IPS DF 6.9 (cell line): ENCODE results near the gene KIR2DL3.
"Not testable (repeated sequence)": the region's sequence is repeated elsewhere in the genome, so short reads cannot be mapped to it uniquely, and the experiment has no call there.

Source experiments
- DNase-seq: peaks from one replicate; pipeline ENCODE4 v3.0.0-alpha.2; 2013; ENCODE audit warnings: low read depth, low spot score
- H3K27ac ChIP-seq: one replicate; pipeline ENCODE4 v1.5.1; 2013; ENCODE audit warnings: low read length, control low read depth
- H3K27me3 ChIP-seq: 2 replicates; pipeline ENCODE4 v1.6.1; 2013; ENCODE audit warnings: mild to moderate bottlenecking, low read length; ENCODE audit not compliant: control insufficient read depth, insufficient read depth
- H3K36me3 ChIP-seq: 2 replicates; pipeline ENCODE4 v1.6.1; 2013; ENCODE audit warnings: low read length; ENCODE audit not compliant: control insufficient read depth, insufficient read depth
- H3K4me1 ChIP-seq: 2 replicates; pipeline ENCODE4 v1.6.1; 2013; ENCODE audit warnings: low read length; ENCODE audit not compliant: control insufficient read depth, insufficient read depth
- H3K4me3 ChIP-seq: 2 replicates; pipeline ENCODE4 v1.5.1; 2013; ENCODE audit warnings: mild to moderate bottlenecking, low read length
- H3K9me3 ChIP-seq: 2 replicates; pipeline ENCODE4 v1.6.1; 2013; ENCODE audit warnings: low read length, inconsistent platforms; ENCODE audit not compliant: control insufficient read depth, insufficient read depth
- WGBS: extraction: QIAGEN DNeasy Blood & Tissue Kit; methylation state at CpG from one replicate; pipeline ENCODE4 v1.1.7; 2013; ENCODE audit warnings: mixed read lengths, missing lambda C conversion rate; ENCODE audit not compliant: insufficient read length, insufficient coverage; 5-methylcytosine and 5-hydroxymethylcytosine counted together

The KIR2DL3 gene

DNA sequence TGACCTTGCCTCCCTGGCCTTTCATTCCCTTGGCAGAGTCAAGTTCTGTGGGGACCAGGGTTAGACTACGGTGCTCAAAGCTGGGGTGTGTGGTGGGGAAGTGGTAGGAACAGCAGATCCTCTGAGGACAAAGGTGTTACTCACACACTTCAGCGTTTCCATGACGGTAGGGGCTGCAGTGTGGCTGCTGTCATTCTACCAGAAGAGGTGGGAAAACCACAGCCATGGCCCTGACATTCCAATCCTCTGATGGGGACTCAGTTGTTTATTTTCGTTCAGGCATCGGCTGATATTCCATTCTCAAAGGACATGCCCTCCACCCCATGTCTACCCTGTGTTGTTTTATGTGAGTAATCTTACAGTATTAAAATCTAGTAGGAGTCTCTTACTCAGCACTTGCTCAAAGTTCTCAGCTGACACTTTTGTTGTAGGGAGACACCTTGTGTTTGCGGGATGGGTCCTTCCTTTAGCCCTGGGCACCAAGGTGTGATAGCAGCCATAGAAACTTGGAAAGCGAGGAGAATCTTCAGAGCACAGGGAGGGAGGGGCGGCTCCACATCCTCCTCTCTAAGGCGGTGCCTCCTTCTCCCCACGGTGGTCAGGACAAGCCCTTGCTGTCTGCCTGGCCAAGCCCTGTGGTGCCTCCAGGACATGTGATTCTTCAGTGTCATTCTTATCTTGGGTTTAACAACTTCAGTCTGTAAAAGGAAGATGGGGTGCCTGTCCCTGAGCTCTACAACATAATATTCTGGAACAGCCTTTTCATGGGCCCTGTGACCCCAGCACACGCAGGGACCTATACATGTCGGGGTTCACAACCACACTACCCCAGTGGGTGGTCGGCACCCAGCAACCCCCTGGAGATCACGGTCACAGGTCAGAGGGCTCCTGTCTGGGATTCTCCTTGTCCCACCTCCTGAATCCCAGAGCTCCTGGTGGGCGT, 33.0 kb downstream of the KIR2DL3 start:
- not testable (repeated sequence) for DNase-seq, H3K36me3 ChIP-seq, H3K4me1 ChIP-seq, H3K27ac ChIP-seq, H3K9me3 ChIP-seq, H3K4me3 ChIP-seq, H3K27me3 ChIP-seq
- WGBS: no CpG with 5 or more reads among the region's 15 CpGs

DNA sequence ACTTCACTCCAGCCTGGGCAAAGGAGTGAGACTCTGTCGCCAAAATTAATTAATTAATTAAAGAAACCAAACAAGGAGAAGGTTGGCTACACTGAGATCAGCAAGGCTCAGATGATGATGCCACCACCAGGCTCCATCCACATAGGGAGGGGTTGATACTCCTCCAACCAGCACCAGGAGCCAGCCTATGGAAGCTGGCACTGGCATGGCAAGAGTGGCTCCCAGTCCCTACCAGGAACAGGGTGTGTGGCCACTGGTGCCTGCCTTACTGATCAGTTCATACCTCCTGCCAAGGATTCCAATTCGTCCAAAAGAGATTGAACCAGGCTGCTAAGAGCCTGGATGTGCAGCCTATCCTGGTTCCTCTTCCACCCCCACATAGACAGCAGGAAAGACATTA, 34.4 kb downstream of the KIR2DL3 start:
- WGBS: no CpG with 5 or more reads among the region's 2 CpGs
- H3K9me3 ChIP-seq, H3K27me3 ChIP-seq, H3K27ac ChIP-seq, H3K36me3 ChIP-seq, H3K4me1 ChIP-seq, DNase-seq, H3K4me3 ChIP-seq: not testable (repeated sequence)

DNA sequence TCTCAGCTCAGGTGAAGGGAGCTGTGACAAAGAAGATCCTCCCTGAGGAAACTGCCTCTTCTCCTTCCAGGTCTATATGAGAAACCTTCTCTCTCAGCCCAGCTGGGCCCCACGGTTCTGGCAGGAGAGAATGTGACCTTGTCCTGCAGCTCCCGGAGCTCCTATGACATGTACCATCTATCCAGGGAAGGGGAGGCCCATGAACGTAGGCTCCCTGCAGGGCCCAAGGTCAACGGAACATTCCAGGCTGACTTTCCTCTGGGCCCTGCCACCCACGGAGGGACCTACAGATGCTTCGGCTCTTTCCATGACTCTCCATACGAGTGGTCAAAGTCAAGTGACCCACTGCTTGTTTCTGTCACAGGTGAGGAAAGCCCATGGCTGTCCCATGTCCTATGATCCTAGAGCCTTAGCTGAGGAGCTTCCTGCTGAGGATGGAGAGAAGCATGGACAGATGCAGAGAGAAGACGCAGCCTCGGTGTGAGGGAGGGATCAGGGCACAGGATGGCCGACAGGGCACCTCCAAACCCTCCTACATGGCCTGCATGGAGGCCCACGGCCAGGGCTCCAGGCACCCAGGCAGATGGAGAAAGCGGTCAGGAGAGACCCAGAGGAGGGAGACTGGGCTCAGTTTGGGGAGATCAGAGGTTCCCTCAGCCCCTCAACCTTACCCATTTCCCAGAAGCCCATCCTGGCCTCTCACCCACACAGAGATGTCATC, 36.9 kb downstream of the KIR2DL3 start:
- not testable (repeated sequence) for H3K4me3 ChIP-seq, DNase-seq, H3K4me1 ChIP-seq, H3K9me3 ChIP-seq, H3K27ac ChIP-seq, H3K27me3 ChIP-seq, H3K36me3 ChIP-seq
- WGBS: no CpG with 5 or more reads among the region's 12 CpGs

DNA sequence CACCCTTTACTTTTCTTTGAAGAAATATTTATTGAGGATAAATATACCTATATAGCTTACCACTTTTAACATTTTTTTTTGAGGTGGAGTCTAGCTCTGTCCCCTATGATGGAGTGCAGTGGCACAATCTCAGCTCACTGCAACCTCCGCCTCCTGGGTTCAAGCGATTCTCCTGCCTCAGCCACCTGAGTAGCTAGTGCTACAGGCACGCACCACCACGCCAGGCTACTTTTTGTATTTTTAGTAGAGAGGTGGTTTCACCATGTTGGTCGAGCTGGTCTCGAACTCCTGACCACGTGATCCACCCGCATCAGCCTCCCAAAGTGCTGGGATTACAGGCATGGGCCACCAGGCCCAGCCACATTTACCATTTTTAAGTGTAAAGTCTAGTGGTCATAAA, 37.5 kb downstream of the KIR2DL3 start:
- H3K36me3 ChIP-seq, H3K4me3 ChIP-seq, H3K27ac ChIP-seq, H3K4me1 ChIP-seq, DNase-seq, H3K27me3 ChIP-seq, H3K9me3 ChIP-seq: not testable (repeated sequence)
- no CpG with 5 or more reads among the region's 8 CpGs for WGBS

DNA sequence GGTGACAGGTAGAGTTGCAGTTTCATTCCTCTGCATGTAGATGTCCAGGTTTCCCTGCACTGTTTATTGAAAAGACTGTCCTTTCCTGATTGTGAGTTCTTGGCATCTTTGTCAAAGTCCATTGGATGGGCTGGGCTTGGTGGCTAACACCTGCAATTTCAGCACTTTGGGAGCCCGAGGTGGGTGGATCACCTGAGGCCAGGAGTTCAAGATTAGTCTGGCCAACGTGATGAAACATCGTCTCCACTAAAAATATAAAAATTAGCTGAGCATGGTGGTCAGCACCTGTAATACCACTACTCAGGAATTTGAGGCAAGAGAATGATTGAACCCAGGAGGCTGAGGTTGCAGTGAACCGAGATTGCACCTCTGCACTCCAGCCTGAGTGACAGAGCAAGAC, 39.5 kb downstream of the KIR2DL3 start:
- H3K4me3 ChIP-seq, H3K9me3 ChIP-seq, H3K4me1 ChIP-seq, H3K36me3 ChIP-seq, H3K27ac ChIP-seq, DNase-seq, H3K27me3 ChIP-seq: not testable (repeated sequence)
- WGBS: no CpG with 5 or more reads among the region's 4 CpGs

DNA sequence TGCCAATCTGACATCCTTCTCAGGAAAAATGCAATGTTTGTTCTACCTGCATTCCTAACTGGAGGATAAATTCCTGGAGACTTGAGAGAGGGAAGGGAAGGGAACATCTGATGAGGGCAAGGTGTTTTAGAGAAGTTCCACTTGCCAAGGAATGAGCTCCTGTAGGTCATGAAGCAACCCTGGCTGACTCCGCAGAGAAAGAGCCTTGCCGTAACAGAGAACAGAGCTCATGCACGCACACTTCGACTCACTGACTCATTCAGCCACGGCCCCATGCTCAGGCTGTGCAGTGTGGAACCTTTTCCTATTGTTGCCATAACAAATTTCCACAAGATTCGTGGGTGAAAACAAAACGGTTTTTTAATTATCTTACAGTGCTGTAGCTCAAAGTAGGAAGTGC, 40.6 kb downstream of the KIR2DL3 start:
- not testable (repeated sequence) for H3K36me3 ChIP-seq, H3K4me3 ChIP-seq, H3K27ac ChIP-seq, DNase-seq, H3K9me3 ChIP-seq, H3K27me3 ChIP-seq, H3K4me1 ChIP-seq
- no CpG with 5 or more reads among the region's 7 CpGs for WGBS

DNA sequence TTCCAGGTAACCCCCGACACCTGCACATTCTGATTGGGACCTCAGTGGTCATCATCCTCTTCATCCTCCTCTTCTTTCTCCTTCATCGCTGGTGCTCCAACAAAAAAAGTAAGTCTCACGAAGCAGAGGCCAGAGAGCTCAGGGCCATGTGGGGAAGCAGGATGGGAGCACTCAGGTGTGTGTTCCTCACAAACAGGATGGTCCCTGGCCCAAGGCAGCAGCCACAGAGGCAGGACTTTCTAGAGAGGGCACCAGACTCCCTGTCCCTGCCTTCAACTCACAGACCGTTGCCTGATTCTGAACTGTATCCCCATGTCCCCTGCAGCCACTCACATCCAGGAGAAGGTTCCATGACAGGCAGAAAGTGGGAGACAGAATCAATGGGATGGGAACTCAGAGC, 44.6 kb downstream of the KIR2DL3 start:
- not testable (repeated sequence) for H3K27me3 ChIP-seq

DNA sequence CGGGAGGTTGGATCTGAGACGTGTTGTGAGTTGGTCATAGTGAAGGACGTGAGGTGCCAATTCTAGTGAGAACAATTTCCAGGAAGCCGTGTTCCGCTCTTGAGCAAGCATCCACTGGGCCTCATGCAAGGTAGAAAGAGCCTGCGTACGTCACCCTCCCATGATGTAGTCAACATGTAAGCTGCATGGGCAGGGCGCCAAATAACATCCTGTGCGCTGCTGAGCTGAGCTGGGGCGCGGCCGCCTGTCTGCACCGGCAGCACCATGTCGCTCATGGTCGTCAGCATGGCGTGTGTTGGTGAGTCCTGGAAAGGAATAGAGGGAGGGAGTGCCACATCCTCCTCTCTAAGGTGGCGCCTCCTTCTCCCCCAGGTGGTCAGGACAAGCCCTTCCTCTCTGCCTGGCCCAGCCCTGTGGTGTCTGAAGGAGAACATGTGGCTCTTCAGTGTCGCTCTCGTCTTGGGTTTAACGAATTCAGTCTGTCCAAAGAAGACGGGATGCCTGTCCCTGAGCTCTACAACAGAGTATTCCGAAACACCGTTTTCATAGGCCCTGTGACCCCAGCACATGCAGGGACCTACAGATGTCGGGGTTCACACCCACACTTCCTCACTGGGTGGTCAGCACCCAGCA, 47.9 kb downstream of the KIR2DL3 start:
- not testable (repeated sequence) for DNase-seq, H3K27ac ChIP-seq, H3K27me3 ChIP-seq, H3K4me3 ChIP-seq, H3K36me3 ChIP-seq, H3K4me1 ChIP-seq
- WGBS: no CpG with 5 or more reads among the region's 24 CpGs
- peaks cover 17% of the 10 kb centered on the region for H3K9me3 ChIP-seq

More for the DNA sequence above, 44.6 kb downstream of the KIR2DL3 start:
- not testable (repeated sequence) for H3K4me1 ChIP-seq, DNase-seq, H3K4me3 ChIP-seq, H3K9me3 ChIP-seq, H3K36me3 ChIP-seq, H3K27ac ChIP-seq
- WGBS: no CpG with 5 or more reads among the region's 4 CpGs

DNA sequence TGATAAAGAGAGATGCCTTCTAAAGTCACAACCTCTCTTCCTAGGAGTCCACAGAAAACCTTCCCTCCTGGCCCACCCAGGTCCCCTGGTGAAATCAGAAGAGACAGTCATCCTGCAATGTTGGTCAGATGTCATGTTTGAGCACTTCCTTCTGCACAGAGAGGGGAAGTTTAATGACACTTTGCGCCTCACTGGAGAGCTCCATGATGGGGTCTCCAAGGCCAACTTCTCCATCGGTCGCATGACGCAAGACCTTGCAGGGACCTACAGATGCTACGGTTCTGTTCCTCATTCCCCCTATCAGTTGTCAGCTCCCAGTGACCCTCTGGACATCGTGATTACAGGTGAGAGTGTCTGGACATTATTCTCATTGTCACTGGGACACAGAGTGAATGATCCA, 49.8 kb downstream of the KIR2DL3 start:
- WGBS: no CpG with 5 or more reads among the region's 6 CpGs
- not testable (repeated sequence) for H3K4me3 ChIP-seq, H3K27ac ChIP-seq, H3K4me1 ChIP-seq, H3K27me3 ChIP-seq, DNase-seq, H3K36me3 ChIP-seq
- peaks cover 17% of the 10 kb centered on the region for H3K9me3 ChIP-seq

DNA sequence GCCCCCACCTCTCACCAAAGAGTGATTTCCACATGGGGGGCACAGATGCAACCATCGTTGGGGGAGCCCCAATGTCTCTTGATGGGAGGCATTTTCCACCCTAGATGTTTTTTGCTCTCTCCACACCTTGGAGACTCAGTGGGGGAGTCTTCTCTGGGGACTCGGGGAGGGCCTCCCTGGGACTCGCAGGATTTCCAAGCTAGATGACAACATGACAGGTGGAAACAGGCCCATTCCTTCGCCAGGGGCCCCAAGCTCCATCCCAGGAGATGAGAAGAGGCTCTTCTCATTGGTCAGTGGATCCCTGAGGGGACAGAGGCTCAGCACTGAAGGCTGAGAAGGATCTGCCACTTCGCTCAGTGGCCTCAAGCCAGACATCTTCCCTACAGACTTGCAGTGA, 52.4 kb downstream of the KIR2DL3 start:
- DNase-seq: no peak
- H3K4me3 ChIP-seq: no peak overlapping the region
- H3K27ac ChIP-seq: no peak overlapping the region
- H3K4me1 ChIP-seq: no peaks in the 10 kb centered on the region
- WGBS: no CpG with 5 or more reads among the region's 5 CpGs
- H3K36me3 ChIP-seq: no peaks in the 10 kb centered on the region
- H3K27me3 ChIP-seq: no peaks in the 10 kb centered on the region
- peaks cover 15% of the 10 kb centered on the region for H3K9me3 ChIP-seq
